NT2/D1 (cell line): ENCODE results near the gene TAF10.

ENCODE experiments used
- SUZ12 ChIP-seq: IDR thresholded peaks from 2 replicates; pipeline ENCODE4 v1.6.1; 2011; ENCODE audit not compliant: insufficient read length, insufficient read depth; ENCODE audit errors: extremely low read depth
- YY1 ChIP-seq: IDR thresholded peaks from 2 replicates; pipeline ENCODE4 v1.6.1; 2011; ENCODE audit not compliant: insufficient read length, insufficient read depth

- TF ChIP-seq YY1 (no peak), SUZ12 (no peak)
Measured at GRCh38 chr11:6602096-6602940, 9.7 kb downstream of the TAF10 start.
